Neural progenitor cell (in vitro differentiated cells): ENCODE data around the gene TBL1Y.

Source experiments
- CTCF ChIP-seq: fragments of 200-600 bp; sonication (generic); IDR thresholded peaks from 2 replicates; pipeline ENCODE4 v1.5.1; 2017; ENCODE audit warnings: antibody characterized with exemption, mild to moderate bottlenecking
- EZH2 ChIP-seq: fragments of 200-600 bp; sonication (generic); IDR thresholded peaks from 2 replicates; pipeline ENCODE4 v1.6.1; 2017; ENCODE audit warnings: antibody characterized with exemption, mild to moderate bottlenecking, moderate library complexity
- EZH2phosphoT487 ChIP-seq: fragments of 200-600 bp; sonication (generic); IDR thresholded peaks from 2 replicates; pipeline ENCODE4 v1.6.1; 2017; ENCODE audit warnings: antibody characterized with exemption

DNA sequence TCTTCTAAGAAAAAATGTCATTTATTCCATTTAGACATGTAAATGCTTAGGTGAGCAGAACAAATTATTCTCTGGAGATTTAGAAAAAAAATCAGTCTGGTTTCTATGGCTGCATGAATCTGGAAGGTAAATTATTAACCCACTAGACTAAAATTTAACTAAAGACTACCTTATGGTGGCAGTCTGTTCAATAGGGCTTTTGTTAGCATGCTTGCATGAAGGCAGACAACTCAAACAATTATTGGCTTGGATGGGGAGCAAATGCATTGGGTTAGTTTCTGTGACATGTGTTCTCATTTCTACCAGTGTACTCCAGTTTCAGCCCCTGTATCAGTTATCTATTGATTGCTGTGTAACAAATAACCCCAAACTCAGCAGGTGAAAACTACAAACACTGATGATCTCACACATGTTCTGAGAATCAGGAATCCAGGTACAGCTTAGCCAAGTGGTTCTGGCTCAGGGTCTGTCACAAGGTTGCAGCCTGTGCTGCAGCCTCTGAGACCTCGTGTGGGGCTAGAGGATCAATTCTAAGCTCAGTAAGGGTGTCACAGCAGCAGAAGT, 87.1 kb downstream of the TBL1Y start:
- TF ChIP-seq CTCF (no peak), EZH2 (no peak), EZH2phosphoT487 (no peak)
